Subcutaneous adipose tissue (tissue), 4 donors: ENCODE results near the gene ZFP36L2. TPM values are rescaled to one million over a fixed set of nuclear protein-coding genes. Genes with fewer than 3 reads are reported as not detected.

Source experiments
- CTCF ChIP-seq: fragments of 450-650 bp; IDR thresholded peaks from one replicate; pipeline ENCODE4 v1.5.1; 2016; ENCODE audit warnings: low read depth, mild to moderate bottlenecking, control low read depth, antibody characterized with exemption, moderate library complexity
- total RNA-seq, 4 donors: library from RNA; depleted of rRNA; stranded (reverse); fragments of >200 nt; gene quantifications; one replicate each; pipeline ENCODE4 v1.1.0, GENCODE V29; 2016

The ZFP36L2 gene
- total RNA-seq = 100 to 1,000 TPM; 124 to 232 (median 141) TPM

- no peak for TF ChIP-seq CTCF
Observed at GRCh38 chr2:43226558-43226954, at the start of gene ZFP36L2. Gene ZFP36L2 (minus strand): TSS chr2:43226606. CDS start chr2:43226315, 291 bp downstream.

GRCh38 chr2:43274721-43275120 is 48.3 kb upstream of the ZFP36L2 start:
- TF ChIP-seq CTCF = no peak

- no peak for TF ChIP-seq CTCF
Observed at GRCh38 chr2:43274055-43274454, 47.6 kb upstream of the ZFP36L2 start.

- no peak for TF ChIP-seq CTCF
Observed at GRCh38 chr2:43273529-43273928, 47.1 kb upstream of the ZFP36L2 start.

GRCh38 chr2:43270930-43271615 is 44.7 kb upstream of the ZFP36L2 start:
- TF ChIP-seq CTCF = no peak

GRCh38 chr2:43270461-43270860 is 44.1 kb upstream of the ZFP36L2 start:
- TF ChIP-seq CTCF = no peak

- TF ChIP-seq CTCF = no peak
Observed at GRCh38 chr2:43269706-43270105, 43.3 kb upstream of the ZFP36L2 start.
